Measurements from ENCODE around the gene AMN. TPM values are rescaled to one million over a fixed set of nuclear protein-coding genes. Genes with fewer than 3 reads are reported as not detected.

The AMN gene
- total RNA-seq, 2 donors from 2014 or later = 6.0 TPM; not detected in 1

DNA sequence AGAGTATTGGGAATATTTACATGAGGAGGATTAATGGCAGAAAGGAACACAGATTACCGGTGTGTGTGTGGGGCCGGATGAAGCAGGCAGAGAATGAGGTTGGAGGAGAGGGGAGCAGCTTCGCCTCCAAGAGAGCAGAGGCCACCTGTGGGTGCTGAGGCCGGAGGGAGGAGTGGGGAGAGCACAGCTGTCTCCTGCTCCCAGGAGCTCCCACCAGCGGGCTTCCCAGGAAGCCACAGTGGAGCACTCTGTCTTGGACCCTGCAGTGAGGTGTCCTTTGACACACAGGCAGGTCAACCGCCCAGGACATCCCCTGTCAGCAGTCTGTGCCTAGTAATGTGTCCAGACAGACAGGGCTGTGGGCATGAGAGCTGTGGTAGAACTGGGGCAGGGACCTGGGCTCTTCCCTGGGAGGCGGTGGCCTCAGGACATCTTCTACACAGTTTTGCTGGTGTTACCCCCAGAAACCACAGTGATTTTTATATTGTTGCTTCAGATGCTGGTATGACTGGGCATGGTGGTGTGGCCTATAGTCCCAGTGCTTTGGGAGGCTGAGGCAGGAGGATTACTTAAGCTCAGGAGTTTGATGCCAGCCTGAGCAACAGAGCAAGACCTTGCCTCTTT, 18.5 kb upstream of the AMN start:
- WGBS, 2 donors = 94 to 95% methylated on average over 5 to 7 of the region's 7 CpGs
- Histone ChIP-seq H3K27ac (no peak overlapping the region), H3K36me3 (replicated peaks in 1 of 2; ENCODE audit: insufficient read depth in 1 of 2, low read depth in 2 of 2) (peaks cover 0 to 7% of the 10 kb centered on the region in 2 donors), H3K9me3 (no peaks in the 10 kb centered on the region), H3K4me3 (no peak overlapping the region), H3K27me3 (no peaks in the 10 kb centered on the region), H3K4me1 (no peaks in the 10 kb centered on the region)
- intact Hi-C loops (cut with DNase I) = no loop called here
- ATAC-seq (no peak), DNase-seq (no peak)
- no peak for TF ChIP-seq POLR2A (IDR thresholded peaks at IDR 0.05)
- TF ChIP-seq, protein P1, sequence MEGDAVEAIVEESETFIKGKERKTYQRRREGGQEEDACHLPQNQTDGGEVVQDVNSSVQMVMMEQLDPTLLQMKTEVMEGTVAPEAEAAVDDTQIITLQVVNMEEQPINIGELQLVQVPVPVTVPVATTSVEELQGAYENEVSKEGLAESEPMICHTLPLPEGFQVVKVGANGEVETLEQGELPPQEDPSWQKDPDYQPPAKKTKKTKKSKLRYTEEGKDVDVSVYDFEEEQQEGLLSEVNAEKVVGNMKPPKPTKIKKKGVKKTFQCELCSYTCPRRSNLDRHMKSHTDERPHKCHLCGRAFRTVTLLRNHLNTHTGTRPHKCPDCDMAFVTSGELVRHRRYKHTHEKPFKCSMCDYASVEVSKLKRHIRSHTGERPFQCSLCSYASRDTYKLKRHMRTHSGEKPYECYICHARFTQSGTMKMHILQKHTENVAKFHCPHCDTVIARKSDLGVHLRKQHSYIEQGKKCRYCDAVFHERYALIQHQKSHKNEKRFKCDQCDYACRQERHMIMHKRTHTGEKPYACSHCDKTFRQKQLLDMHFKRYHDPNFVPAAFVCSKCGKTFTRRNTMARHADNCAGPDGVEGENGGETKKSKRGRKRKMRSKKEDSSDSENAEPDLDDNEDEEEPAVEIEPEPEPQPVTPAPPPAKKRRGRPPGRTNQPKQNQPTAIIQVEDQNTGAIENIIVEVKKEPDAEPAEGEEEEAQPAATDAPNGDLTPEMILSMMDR (IDR thresholded peaks at IDR 0.05) = no peak

DNA sequence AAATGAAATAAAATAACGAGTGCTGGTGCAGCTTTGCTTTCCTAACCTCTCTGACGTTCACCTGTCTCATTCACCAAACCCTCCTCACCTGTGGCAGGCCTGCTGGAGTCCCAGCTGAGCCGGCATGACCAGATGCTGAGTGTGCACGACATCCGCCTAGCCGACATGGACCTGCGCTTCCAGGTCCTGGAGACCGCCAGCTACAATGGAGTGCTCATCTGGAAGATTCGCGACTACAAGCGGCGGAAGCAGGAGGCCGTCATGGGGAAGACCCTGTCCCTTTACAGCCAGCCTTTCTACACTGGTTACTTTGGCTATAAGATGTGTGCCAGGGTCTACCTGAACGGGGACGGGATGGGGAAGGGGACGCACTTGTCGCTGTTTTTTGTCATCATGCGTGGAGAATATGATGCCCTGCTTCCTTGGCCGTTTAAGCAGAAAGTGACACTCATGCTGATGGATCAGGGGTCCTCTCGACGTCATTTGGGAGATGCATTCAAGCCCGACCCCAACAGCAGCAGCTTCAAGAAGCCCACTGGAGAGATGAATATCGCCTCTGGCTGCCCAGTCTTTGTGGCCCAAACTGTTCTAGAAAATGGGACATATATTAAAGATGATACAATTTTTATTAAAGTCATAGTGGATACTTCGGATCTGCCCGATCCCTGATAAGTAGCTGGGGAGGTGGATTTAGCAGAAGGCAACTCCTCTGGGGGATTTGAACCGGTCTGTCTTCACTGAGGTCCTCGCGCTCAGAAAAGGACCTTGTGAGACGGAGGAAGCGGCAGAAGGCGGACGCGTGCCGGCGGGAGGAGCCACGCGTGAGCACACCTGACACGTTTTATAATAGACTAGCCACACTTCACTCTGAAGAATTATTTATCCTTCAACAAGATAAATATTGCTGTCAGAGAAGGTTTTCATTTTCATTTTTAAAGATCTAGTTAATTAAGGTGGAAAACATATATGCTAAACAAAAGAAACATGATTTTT, 17.1 kb upstream of the AMN start:
- ATAC-seq (no peak), DNase-seq (no peak)
- Histone ChIP-seq H3K27ac (no peak overlapping the region), H3K4me3 (no peak overlapping the region), H3K4me1 (no peaks in the 10 kb centered on the region), H3K27me3 (no peaks in the 10 kb centered on the region), H3K9me3 (no peaks in the 10 kb centered on the region), H3K36me3 (replicated peaks in 1 of 2; ENCODE audit: insufficient read depth in 1 of 2, low read depth in 2 of 2) (peaks cover 0 to 7% of the 10 kb centered on the region in 2 donors)
- intact Hi-C loops (cut with DNase I) = no loop called here
- no peak for TF ChIP-seq POLR2A (IDR thresholded peaks at IDR 0.05)
- 93 to 94% methylated on average over 37 to 38 of the region's 38 CpGs for WGBS, 2 donors

DNA sequence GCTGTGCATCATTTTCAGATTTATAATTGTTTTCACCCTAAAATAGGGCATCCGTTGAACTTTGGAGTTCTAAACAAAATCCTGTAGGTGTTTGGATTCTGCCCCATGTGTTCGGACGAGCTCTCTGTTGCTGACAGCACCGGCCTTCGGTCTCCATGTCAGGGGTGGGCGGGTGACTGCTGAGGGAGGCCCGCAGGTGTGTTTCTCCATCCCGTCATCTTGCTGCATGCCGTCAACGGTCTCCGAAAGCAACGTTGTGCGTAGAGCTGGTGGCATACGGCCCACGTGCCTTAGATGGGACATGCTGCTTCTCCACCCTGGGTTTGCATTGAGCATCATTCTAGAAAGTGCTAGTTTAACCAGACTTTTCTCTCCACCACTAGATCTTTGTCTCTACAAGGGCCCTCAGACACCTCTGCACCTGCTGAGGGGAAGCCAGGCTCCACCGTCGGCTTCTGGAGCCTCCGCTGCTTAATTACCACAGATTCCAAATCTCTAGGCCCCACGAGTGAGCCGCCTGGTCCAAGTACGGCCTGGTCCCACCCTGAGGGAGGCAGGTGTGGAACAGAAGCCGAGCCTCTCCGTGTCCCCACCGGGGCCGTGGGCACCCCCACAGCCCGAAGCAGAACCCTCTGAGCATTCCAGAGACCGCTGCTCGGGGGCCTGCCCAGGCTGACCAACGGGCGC, 15.7 kb upstream of the AMN start:
- no peaks in the 10 kb centered on the region for H3K27me3 ChIP-seq
- no peak for TF ChIP-seq POLR2A (IDR thresholded peaks at IDR 0.05)
- TF ChIP-seq, protein P1 (IDR thresholded peaks at IDR 0.05) = no peak
- no peak overlapping the region for H3K4me3 ChIP-seq
- DNase-seq = no peak
- ATAC-seq = no peak
- H3K9me3 ChIP-seq = no peaks in the 10 kb centered on the region
- intact Hi-C loops (cut with DNase I) = no loop called here
- H3K36me3 ChIP-seq (replicated peaks in 1 of 2; ENCODE audit: insufficient read depth in 1 of 2, low read depth in 2 of 2) = peaks cover 0 to 7% of the 10 kb centered on the region in 2 donors
- no peaks in the 10 kb centered on the region for H3K4me1 ChIP-seq
- WGBS, 2 donors = 95 to 96% methylated on average over 14 to 30 of the region's 30 CpGs
- H3K27ac ChIP-seq = no peak overlapping the region

DNA sequence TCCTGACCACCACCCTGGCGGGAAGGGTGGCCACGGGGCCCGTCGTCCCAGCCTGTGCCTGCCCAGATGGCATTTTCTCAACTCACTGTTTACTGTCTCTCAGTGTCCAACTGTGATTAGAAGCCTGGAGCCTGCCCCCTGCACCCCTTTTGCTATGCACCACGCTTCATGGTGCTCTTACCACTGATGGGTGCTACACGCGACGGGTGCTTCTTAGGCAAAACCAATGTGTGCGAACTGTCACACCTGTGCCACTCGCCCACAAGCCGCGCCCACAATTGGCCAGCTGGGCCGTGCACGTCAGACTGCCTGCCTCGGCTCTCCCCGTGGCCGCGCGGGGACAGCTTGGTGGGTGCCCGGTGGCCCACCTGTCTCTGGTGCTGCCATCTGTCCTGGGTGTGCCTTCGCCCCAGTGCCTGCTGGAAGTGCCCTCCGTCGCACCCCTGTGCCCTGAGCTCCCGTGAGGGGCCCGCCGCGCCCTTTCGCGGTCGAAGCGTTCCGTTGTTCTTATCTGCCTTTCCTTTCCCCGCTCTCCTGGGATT, 15.1 kb upstream of the AMN start:
- H3K9me3 ChIP-seq = no peaks in the 10 kb centered on the region
- no peaks in the 10 kb centered on the region for H3K27me3 ChIP-seq
- WGBS, 2 donors = 91 to 93% methylated on average over 17 to 30 of the region's 33 CpGs
- DNase-seq (no peak), ATAC-seq (no peak)
- no peak for TF ChIP-seq POLR2A (IDR thresholded peaks at IDR 0.05)
- TF ChIP-seq, protein P1 (IDR thresholded peaks at IDR 0.05) = no peak
- H3K27ac ChIP-seq = no peak overlapping the region
- H3K4me3 ChIP-seq = no peak overlapping the region
- intact Hi-C loops (cut with DNase I) = no loop called here
- peaks cover 0 to 7% of the 10 kb centered on the region in 2 donors for H3K36me3 ChIP-seq (replicated peaks in 1 of 2; ENCODE audit: insufficient read depth in 1 of 2, low read depth in 2 of 2)
- no peaks in the 10 kb centered on the region for H3K4me1 ChIP-seq
